Transverse colon (tissue), 4 donors: ENCODE measurements around the gene TIE1. TPM values are rescaled to one million over a fixed set of nuclear protein-coding genes. Genes with fewer than 3 reads are reported as not detected.

Experiments used
- DNase-seq: peaks from one replicate; pipeline ENCODE4 v3.0.0-alpha.2; 2019
- H3K27ac ChIP-seq, 4 donors: fragments of 200-600 bp; sonication (generic); 2 replicates each; pipeline ENCODE4 v1.5.1; 2016 to 2018; ENCODE audit warnings: inconsistent platforms in 4 of 4
- H3K27me3 ChIP-seq: fragments of 200-600 bp; sonication (generic); 2 replicates; pipeline ENCODE4 v1.5.1; 2017; ENCODE audit warnings: inconsistent platforms
- H3K36me3 ChIP-seq, 4 donors: fragments of 200-600 bp; sonication (generic); 2 replicates each; pipeline ENCODE4 v1.5.1; 2017 to 2019; ENCODE audit warnings: inconsistent platforms in 4 of 4
- H3K4me1 ChIP-seq, 4 donors: fragments of 200-600 bp; sonication (generic); 2 replicates each; pipeline ENCODE4 v1.5.1; 2017 to 2020; ENCODE audit warnings: inconsistent platforms in 4 of 4
- H3K4me3 ChIP-seq, 4 donors: fragments of 200-600 bp; sonication (generic); 1 replicate in 1 of 4; 2 replicates in 3 of 4; pipeline versions ENCODE4 v1.5.1 to v1.6.1; 2017 to 2019; ENCODE audit warnings: inconsistent platforms in 4 of 4
- H3K9me3 ChIP-seq, 2 donors: fragments of 200-600 bp; sonication (generic); 2 replicates each; pipeline ENCODE4 v1.5.1; 2017 to 2019; ENCODE audit warnings: inconsistent platforms in 2 of 2
- CTCF ChIP-seq, 5 experiments: fragments of 200-600 bp in 3 of 5; fragments of 450-650 bp in 2 of 5; sonication (generic) in 3 of 5; IDR thresholded peaks; 1 replicate in 2 of 5; 2 replicates in 3 of 5; pipeline ENCODE4 v1.5.1; 2016 to 2017; ENCODE audit warnings: antibody characterized with exemption in 5 of 5, inconsistent platforms in 3 of 5, mild to moderate bottlenecking in 2 of 5, moderate library complexity in 1 of 5
- EP300 ChIP-seq: sonication (generic); formaldehyde crosslinking; IDR thresholded peaks from one replicate; pipeline ENCODE4 v1.6.1; 2017; ENCODE audit warnings: antibody characterized with exemption, low read depth
- POLR2A ChIP-seq: fragments of 450-650 bp; IDR thresholded peaks from one replicate; pipeline ENCODE4 v1.6.1; 2016; ENCODE audit warnings: antibody characterized with exemption, mild to moderate bottlenecking, moderate library complexity
- POLR2AphosphoS5 ChIP-seq, 3 donors: sonication (generic); formaldehyde crosslinking; IDR thresholded peaks; one replicate each; pipeline ENCODE4 v1.6.1; 2016; ENCODE audit warnings: antibody characterized with exemption in 3 of 3
- WGBS, 2 donors: methylation state at CpG; one replicate each; pipeline ENCODE4 v1.1.5; 2018; ENCODE audit warnings: low coverage in 1 of 2; 5-methylcytosine and 5-hydroxymethylcytosine counted together
- in situ Hi-C, 4 donors: fragments of 200-750 bp; cut with MboI; loops; one replicate each; pipeline versions ENCODE4 v1.15.0 to v1.15.1; 2017; ENCODE audit warnings: low sequenced_read_pairs in 3 of 4, low pct_ligation_motif_present in 1 of 4, low pct_unique_long_range_greater_than_20kb in 1 of 4
- intact Hi-C: fragments of 100-400 bp; cut with DNase I; formaldehyde crosslinking; loops from one replicate; pipeline ENCODE4 v1.15.1; 2023; ENCODE audit warnings: low total_unique reads
- total RNA-seq, 4 donors: library from RNA; depleted of rRNA; stranded (reverse); fragments of >200 nt; gene quantifications; one replicate each; pipeline ENCODE4 v1.1.0, GENCODE V29; 2016

The TIE1 gene
- total RNA-seq, 4 donors from 2014 or later = 2.4 to 7.8 (median 5.3) TPM

GRCh38 chr1:43274804-43275180 lies 26.0 kb upstream of the TIE1 start:
- Histone ChIP-seq H3K36me3 (no peaks in the 10 kb centered on the region), H3K4me3 (no peak overlapping the region), H3K4me1 (peaks cover 0 to 25% (median 19%) of the 10 kb centered on the region in 4 donors), H3K9me3 (no peaks in the 10 kb centered on the region), H3K27ac (peak overlapping the region in 2 of 4 donors; percentile 6 to 30), H3K27me3 (no peaks in the 10 kb centered on the region)
- 86 to 95% methylated on average over 4 to 8 of the region's 8 CpGs for WGBS, 2 donors
- DNase-seq = no peak
- TF ChIP-seq POLR2AphosphoS5 (IDR thresholded peaks at IDR 0.05) (no peak), EP300 (no peak), CTCF (IDR thresholded peaks at IDR 0.05) (no peak), POLR2A (no peak)
- in situ Hi-C loops = no loop called here
- intact Hi-C loops = no loop called here

- 86 to 89% methylated on average over 5 to 12 of the region's 12 CpGs for WGBS, 2 donors
- DNase-seq = no peak
- TF ChIP-seq POLR2AphosphoS5 (IDR thresholded peaks at IDR 0.05) (no peak), EP300 (no peak), POLR2A (no peak), CTCF (IDR thresholded peaks at IDR 0.05) (no peak)
- Histone ChIP-seq H3K9me3 (no peaks in the 10 kb centered on the region), H3K36me3 (no peaks in the 10 kb centered on the region), H3K4me1 (peaks cover 0 to 16% (median 9%) of the 10 kb centered on the region in 4 donors), H3K4me3 (no peak overlapping the region), H3K27me3 (no peaks in the 10 kb centered on the region), H3K27ac (no peak overlapping the region)
- intact Hi-C loops (no loop called here), in situ Hi-C loops (no loop called here)
Measured at GRCh38 chr1:43275826-43276620, 24.8 kb upstream of the TIE1 start.

- intact Hi-C loops = no loop called here
- Histone ChIP-seq H3K27me3 (no peaks in the 10 kb centered on the region), H3K36me3 (no peaks in the 10 kb centered on the region), H3K4me1 (peaks cover 0 to 10% (median 4%) of the 10 kb centered on the region in 4 donors), H3K27ac (no peak overlapping the region), H3K9me3 (no peaks in the 10 kb centered on the region), H3K4me3 (no peak overlapping the region)
- in situ Hi-C loops = no loop called here
- TF ChIP-seq CTCF (IDR thresholded peaks at IDR 0.05) = no peak
- TF ChIP-seq EP300 = no peak
- no peak for TF ChIP-seq POLR2AphosphoS5 (IDR thresholded peaks at IDR 0.05)
- TF ChIP-seq POLR2A = no peak
- WGBS, 2 donors = 70 to 90% methylated on average over 4 to 7 of the region's 7 CpGs
- DNase-seq = no peak
Measured at GRCh38 chr1:43276673-43277072, 24.1 kb upstream of the TIE1 start.

- Histone ChIP-seq H3K27ac (no peak overlapping the region), H3K36me3 (no peaks in the 10 kb centered on the region), H3K4me1 (peaks cover 0 to 10% (median 4%) of the 10 kb centered on the region in 4 donors), H3K9me3 (no peaks in the 10 kb centered on the region), H3K27me3 (no peaks in the 10 kb centered on the region), H3K4me3 (no peak overlapping the region)
- in situ Hi-C loops (no loop called here), intact Hi-C loops (no loop called here)
- no peak for DNase-seq
- WGBS, 2 donors = 82 to 100% methylated on average over 2 to 7 of the region's 7 CpGs
- TF ChIP-seq POLR2A = no peak
- no peak for TF ChIP-seq CTCF (IDR thresholded peaks at IDR 0.05)
- no peak for TF ChIP-seq POLR2AphosphoS5 (IDR thresholded peaks at IDR 0.05)
- no peak for TF ChIP-seq EP300
Measured at GRCh38 chr1:43277116-43277876, 23.5 kb upstream of the TIE1 start.
